A549 (cell line): ENCODE measurements around the gene RPP25L. TPM values are rescaled to one million over a fixed set of nuclear protein-coding genes. Genes with fewer than 3 reads are reported as not detected.

Experiments
- ATAC-seq, 2 experiments: fragments of 200-7000 bp in 1 of 2; fragments of >200 bp in 1 of 2; cut with Nextera tagmentation in 1 of 2; cut with Tn5 transposase in 1 of 2; 3 replicates each; pipeline versions ENCODE4 v1.8.0 to v1.9.1; 2018 to 2020; ENCODE audit warnings: mild to moderate bottlenecking in 1 of 2, moderate library complexity in 1 of 2
- CTCF ChIA-PET: fragments of 300-600 bp; sonication (Branson Sonifier 250); formaldehyde crosslinking; extraction: SDS; loops from one replicate; lab custom pipeline; 2021; ENCODE audit warnings: antibody characterized with exemption, inconsistent platforms; lab: Yijun Ruan, JAX
- POLR2A ChIA-PET: fragments of 350-600 bp; formaldehyde crosslinking; extraction: SDS; loops from one replicate; lab custom pipeline; 2021; ENCODE audit warnings: antibody characterized with exemption, inconsistent platforms; lab: Yijun Ruan, JAX
- DNase-seq, 2 experiments: peaks; one replicate each; pipeline versions ENCODE4 v3.0.0 to v3.0.0-alpha.2; 2011 to 2016; ENCODE audit warnings: low read depth in 1 of 2, low spot score in 1 of 2
- FAIRE-seq: peaks from 2 replicates; lab custom pipeline; 2011; peaks lifted over from hg19 to GRCh38; lab: Jason Lieb, UNC
- H3K27ac ChIP-seq, 2 experiments: fragments of >200 bp; sonication (Bioruptor Twin); formaldehyde crosslinking; 3 replicates each; pipeline ENCODE4 v1.5.1; 2016 to 2017
- H3K4me1 ChIP-seq: fragments of >200 bp; sonication (Bioruptor Twin); formaldehyde crosslinking; 3 replicates; pipeline ENCODE4 v1.6.1; 2016
- H3K4me2 ChIP-seq: fragments of >200 bp; sonication (Bioruptor Twin); formaldehyde crosslinking; 3 replicates; pipeline ENCODE4 v1.6.1; 2016
- H3K4me3 ChIP-seq: fragments of >200 bp; sonication (Bioruptor Twin); formaldehyde crosslinking; 3 replicates; pipeline ENCODE4 v1.5.1; 2016
- H3K9me3 ChIP-seq: fragments of >200 bp; sonication (Bioruptor Twin); formaldehyde crosslinking; 3 replicates; pipeline ENCODE4 v1.6.1; 2016
- CBX2 ChIP-seq: fragments of 200-600 bp; sonication (generic); IDR thresholded peaks from 2 replicates; pipeline ENCODE4 v1.6.1; 2016; ENCODE audit warnings: low read depth, mild to moderate bottlenecking, borderline replicate concordance
- CBX8 ChIP-seq: fragments of 200-600 bp; sonication (generic); IDR thresholded peaks from 2 replicates; pipeline ENCODE4 v1.6.1; 2016
- CTCF ChIP-seq: fragments of >200 bp; sonication (Bioruptor Twin); formaldehyde crosslinking; IDR thresholded peaks from 3 replicates; pipeline ENCODE4 v1.5.1; 2016
- ESRRA ChIP-seq: fragments of 150-350 bp; IDR thresholded peaks from 2 replicates; pipeline ENCODE4 v1.6.1; 2014; ENCODE audit warnings: mild to moderate bottlenecking, low read length, borderline replicate concordance
- FOXS1 ChIP-seq: fragments of 250-450 bp; sonication (Bioruptor Pico); IDR thresholded peaks from 2 replicates; pipeline ENCODE4 v1.5.0; 2020; ENCODE audit warnings: mild to moderate bottlenecking, moderate library complexity
- HMGXB4 ChIP-seq: fragments of 250-450 bp; sonication (Bioruptor Pico); IDR thresholded peaks from 2 replicates; pipeline ENCODE4 v1.5.0; 2021; ENCODE audit warnings: mild to moderate bottlenecking, moderate library complexity, borderline replicate concordance
- HOXA7 ChIP-seq: fragments of 250-450 bp; sonication (Bioruptor Pico); IDR thresholded peaks from 2 replicates; pipeline ENCODE4 v1.5.0; 2020; ENCODE audit warnings: mild to moderate bottlenecking, moderate library complexity
- KDM1A ChIP-seq: fragments of 200-600 bp; sonication (generic); IDR thresholded peaks from 2 replicates; pipeline ENCODE4 v1.6.1; 2016; ENCODE audit warnings: low read depth, mild to moderate bottlenecking
- KDM5A ChIP-seq: fragments of 200-600 bp; sonication (generic); IDR thresholded peaks from 2 replicates; pipeline ENCODE4 v1.6.1; 2016; ENCODE audit warnings: antibody characterized with exemption, mild to moderate bottlenecking
- MAX ChIP-seq: IDR thresholded peaks from 2 replicates; pipeline ENCODE4 v1.6.1; 2012
- MAZ ChIP-seq: fragments of 150-350 bp; IDR thresholded peaks from 2 replicates; pipeline ENCODE4 v1.6.1; 2014; ENCODE audit warnings: antibody characterized with exemption, low read depth, low read length, borderline replicate concordance
- NR3C1 ChIP-seq: fragments of >200 bp; sonication (Bioruptor Twin); formaldehyde crosslinking; IDR thresholded peaks from 3 replicates; pipeline ENCODE4 v1.6.1; 2017
- PHF8 ChIP-seq: fragments of 200-600 bp; sonication (generic); IDR thresholded peaks from 2 replicates; pipeline ENCODE4 v1.6.1; 2016; ENCODE audit warnings: low read depth, mild to moderate bottlenecking, antibody characterized with exemption, moderate library complexity, borderline replicate concordance
- POLR2AphosphoS2 ChIP-seq: conservative IDR thresholded peaks from 2 replicates; pipeline ENCODE4 v1.6.1; 2012; ENCODE audit warnings: low read length, improper control_type of control experiment, inconsistent platforms
- RAD21 ChIP-seq, 2 experiments: fragments of >200 bp in 1 of 2; sonication (Bioruptor Twin) in 1 of 2; formaldehyde crosslinking in 1 of 2; IDR thresholded peaks in 1 of 2; conservative IDR thresholded peaks in 1 of 2; 2 replicates in 1 of 2; 3 replicates in 1 of 2; pipeline ENCODE4 v1.6.1; 2012 to 2018; ENCODE audit warnings: inconsistent platforms in 1 of 2
- RARB ChIP-seq: fragments of 250-450 bp; sonication (Bioruptor Pico); IDR thresholded peaks from 2 replicates; pipeline ENCODE4 v1.8.0; 2021; ENCODE audit warnings: mild to moderate bottlenecking, moderate library complexity
- REST ChIP-seq: fragments of 200-600 bp; sonication (generic); IDR thresholded peaks from 2 replicates; pipeline ENCODE4 v1.6.1; 2016; ENCODE audit warnings: antibody characterized with exemption, mild to moderate bottlenecking, moderate library complexity
- SREBF2 ChIP-seq: fragments of 450-650 bp; IDR thresholded peaks from 2 replicates; pipeline ENCODE4 v1.6.1; 2014; ENCODE audit warnings: mild to moderate bottlenecking, moderate library complexity
- ZFP36 ChIP-seq: fragments of 450-650 bp; IDR thresholded peaks from 2 replicates; pipeline ENCODE4 v1.6.1; 2014; ENCODE audit warnings: borderline replicate concordance; ENCODE audit not compliant: partially characterized antibody
- WGBS: methylation state at CpG from one replicate; pipeline ENCODE4 v1.1.6; 2017; ENCODE audit errors: missing lambda C conversion rate; 5-methylcytosine and 5-hydroxymethylcytosine counted together
- polyA plus RNA-seq, 4 experiments: library from polyadenylated mRNA; depleted of rRNA in 3 of 4; stranded (reverse); fragments of >200 nt; fragmentation: RNase III in 1 of 4; extraction: RNeasy Plus Mini Kit Qiagen cat#74134 plus additional on column Dnase treatment in 1 of 4; gene quantifications; 2 replicates in 3 of 4; 3 replicates in 1 of 4; pipeline ENCODE4 v1.2.3, GENCODE V29; 2011 to 2017

RPP25L gene
- polyA plus RNA-seq, 2 of the 4 experiments (the other 2 are of a cell fraction) = 40.8 to 41.7 TPM

GRCh38 chr9:34601937-34602573 is 9.8 kb downstream of the RPP25L start:
- DNase-seq (no peak), FAIRE-seq (no peak), ATAC-seq (no peak)
- no peak overlapping the region for H3K4me2 ChIP-seq
- peaks cover under 1% of the 10 kb centered on the region; the same call in 1 of the 3 replicates for H3K4me1 ChIP-seq
- TF ChIP-seq CBX2 (no peak), MAX (no peak), KDM1A (no peak), CTCF (no peak), ESRRA (no peak), HMGXB4 (CRISPR knock-in tag) (no peak), SREBF2 (no peak), MAZ (no peak), HOXA7 (CRISPR knock-in tag) (no peak), ZFP36 (no peak), POLR2AphosphoS2 (no peak), NR3C1 (no peak), RARB (CRISPR knock-in tag) (no peak)
- H3K27ac ChIP-seq = no peak overlapping the region
- POLR2A ChIA-PET = no interaction called here
- no peaks in the 10 kb centered on the region for H3K9me3 ChIP-seq
- no peak overlapping the region for H3K4me3 ChIP-seq
- CTCF ChIA-PET = interaction anchor here (0.8 to 17.0 kb wide), 25 partner anchors 9 to 270 kb away, joined by 3 to 429 read pairs (median 14); partner anchors contain the start of genes ARID3C and SIGMAR1
- WGBS = 57% methylated on average over 5 of the region's 6 CpGs

GRCh38 chr9:34600908-34601307 is 11.0 kb downstream of the RPP25L start:
- Histone ChIP-seq H3K9me3 (no peaks in the 10 kb centered on the region), H3K4me2 (no peak overlapping the region), H3K4me1 (no peaks in the 10 kb centered on the region), H3K4me3 (no peak overlapping the region), H3K27ac (no peak overlapping the region)
- FAIRE-seq (no peak), ATAC-seq (no peak), DNase-seq (no peak)
- ChIA-PET CTCF (interaction anchor here (0.7 to 11.6 kb wide), 10 partner anchors 8 to 268 kb away, joined by 3 to 297 read pairs (median 5); no protein-coding TSS in a partner anchor), POLR2A (no interaction called here)
- TF ChIP-seq REST (no peak), KDM5A (no peak), HMGXB4 (CRISPR knock-in tag) (no peak), CBX8 (no peak), KDM1A (no peak), RAD21 (conservative IDR thresholded peaks at IDR 0.05 in 1 of 2, IDR thresholded peaks at IDR 0.05 in 1 of 2) (no peak), PHF8 (no peak), FOXS1 (CRISPR knock-in tag) (no peak)
- WGBS = 13% methylated on average over 1 of the region's 1 CpG
